HCT116 (cell line): Measurements from ENCODE around the gene C11orf68. TPM values are rescaled to one million over a fixed set of nuclear protein-coding genes. Genes with fewer than 3 reads are reported as not detected.

Source experiments
- ATAC-seq: fragments of 200-7000 bp; cut with Tn5 transposase; 2 replicates; pipeline ENCODE4 v1.9.1; 2020; ENCODE audit warnings: mild to moderate bottlenecking, moderate library complexity
- BruUV-seq: library from RNA; stranded (reverse); fragments of 400-500 nt; replicated peaks from 2 replicates; lab custom pipeline; 2021; lab: Mats Ljungman, UMichigan
- CTCF ChIA-PET: fragments of 300-600 bp; sonication (Branson Sonifier 250); formaldehyde crosslinking; loops from one replicate; lab custom pipeline; 2021; ENCODE audit warnings: antibody characterized with exemption; lab: Charles Lee
- POLR2A ChIA-PET: fragments of 300-600, 350-600 bp; sonication (Branson Sonifier 250); formaldehyde crosslinking; loops from one replicate; lab custom pipeline; 2021; ENCODE audit warnings: antibody characterized with exemption; lab: Charles Lee
- RAD21 ChIA-PET, 2 experiments: fragments of 300-600 bp; sonication (Branson Sonifier 250); formaldehyde crosslinking; loops; one replicate each; lab custom pipeline; 2023; ENCODE audit warnings: low total read pairs in 2 of 2; ENCODE audit not compliant: uncharacterized antibody in 2 of 2, unreplicated experiment in 2 of 2, low non-redundant PET in 1 of 2; lab: Charles Lee
- DNase-seq: peaks from one replicate; pipeline ENCODE4 v3.0.0-alpha.2; 2010; ENCODE audit warnings: low read depth, low spot score
- H2AFZ ChIP-seq: fragments of 200-600 bp; shearing (Covaris generic), sonication (generic); 2 replicates; pipeline ENCODE4 v1.6.1; 2017; ENCODE audit warnings: low read depth, mixed run types, mixed read lengths, antibody characterized with exemption, low read length; ENCODE audit not compliant: poor library complexity, severe bottlenecking
- H3K27ac ChIP-seq: 2 replicates; pipeline ENCODE4 v1.5.1; 2012; ENCODE audit warnings: low read depth, low read length
- H3K27me3 ChIP-seq: fragments of 200-600 bp; sonication (generic); 2 replicates; pipeline ENCODE4 v1.6.1; 2016; ENCODE audit warnings: mixed run types, low read length, mixed read lengths; ENCODE audit not compliant: insufficient read depth
- H3K36me3 ChIP-seq, 2 experiments: fragments of 200-500 bp in 1 of 2; fragments of 200-600 bp in 1 of 2; sonication (Bioruptor generic) in 1 of 2; sonication (generic) in 1 of 2; 2 replicates each; pipeline versions ENCODE4 v1.5.1 to v1.6.1; 2014 to 2016; ENCODE audit warnings: low read length in 2 of 2, inconsistent platforms in 1 of 2, mixed read lengths in 1 of 2, mixed run types in 1 of 2; ENCODE audit not compliant: insufficient read depth in 2 of 2, control insufficient read depth in 1 of 2
- H3K4me1 ChIP-seq, 2 experiments: fragments of 200-600 bp in 1 of 2; sonication (generic) in 1 of 2; 2 replicates each; pipeline versions ENCODE4 v1.5.1 to v1.6.1; 2012 to 2017; ENCODE audit warnings: low read length in 2 of 2, inconsistent platforms in 1 of 2, mild to moderate bottlenecking in 1 of 2, mixed read lengths in 1 of 2, mixed run types in 1 of 2, moderate library complexity in 1 of 2; ENCODE audit not compliant: insufficient read depth in 2 of 2, control insufficient read depth in 1 of 2
- H3K4me2 ChIP-seq: fragments of 200-600 bp; sonication (generic); 2 replicates; pipeline ENCODE4 v1.6.1; 2017; ENCODE audit warnings: mixed run types, low read length, mixed read lengths
- H3K4me3 ChIP-seq, 2 experiments: fragments of 200-600 bp in 1 of 2; sonication (generic) in 1 of 2; replicated peaks in 1 of 2; 2 replicates each; pipeline ENCODE4 v1.5.1; 2011 to 2016; ENCODE audit warnings: low read length in 2 of 2, control low read depth in 1 of 2, low read depth in 1 of 2, mild to moderate bottlenecking in 1 of 2, mixed read lengths in 1 of 2, mixed run types in 1 of 2
- H3K79me2 ChIP-seq: fragments of 200-600 bp; sonication (generic); 2 replicates; pipeline ENCODE4 v1.6.1; 2017; ENCODE audit warnings: mild to moderate bottlenecking, mixed run types, low read length, moderate library complexity, mixed read lengths; ENCODE audit not compliant: insufficient read depth
- H3K9ac ChIP-seq: fragments of 200-600 bp; sonication (generic); 2 replicates; pipeline ENCODE4 v1.6.1; 2016; ENCODE audit warnings: low read length, mixed read lengths
- H3K9me2 ChIP-seq: fragments of 200-600 bp; sonication (generic), shearing (Covaris generic); 2 replicates; pipeline ENCODE4 v1.6.1; 2017; ENCODE audit warnings: mixed run types, mild to moderate bottlenecking, moderate library complexity; ENCODE audit not compliant: insufficient read depth
- H3K9me3 ChIP-seq, 2 experiments: fragments of 200-500 bp in 1 of 2; fragments of 200-600 bp in 1 of 2; sonication (Bioruptor generic) in 1 of 2; sonication (generic) in 1 of 2; 2 replicates each; pipeline ENCODE4 v1.6.1; 2014 to 2017; ENCODE audit warnings: low read length in 2 of 2, mixed read lengths in 2 of 2, inconsistent platforms in 1 of 2, low read depth in 1 of 2, mild to moderate bottlenecking in 1 of 2, mixed run types in 1 of 2, moderate library complexity in 1 of 2; ENCODE audit not compliant: control insufficient read depth in 1 of 2, insufficient read depth in 1 of 2
- H4K20me1 ChIP-seq: fragments of 200-600 bp; sonication (generic), shearing (Covaris generic); 2 replicates; pipeline ENCODE4 v1.6.1; 2017; ENCODE audit warnings: mixed run types, mild to moderate bottlenecking, moderate library complexity; ENCODE audit not compliant: insufficient read depth
- ATF3 ChIP-seq: IDR thresholded peaks from 2 replicates; pipeline ENCODE4 v1.6.1; 2012
- CBX3 ChIP-seq: IDR thresholded peaks from 2 replicates; pipeline ENCODE4 v1.6.1; 2012; ENCODE audit warnings: low read depth
- EGR1 ChIP-seq: IDR thresholded peaks from 2 replicates; pipeline ENCODE4 v1.6.1; 2012; ENCODE audit warnings: low read depth
- EZH2phosphoT487 ChIP-seq: fragments of 200-600 bp; IDR thresholded peaks from 2 replicates; pipeline ENCODE4 v1.6.1; 2018; ENCODE audit warnings: antibody characterized with exemption, borderline replicate concordance
- JUND ChIP-seq: IDR thresholded peaks from 2 replicates; pipeline ENCODE4 v1.6.1; 2012
- REST ChIP-seq: IDR thresholded peaks from 2 replicates; pipeline ENCODE4 v1.6.1; 2012; ENCODE audit warnings: low read depth
- ZBTB33 ChIP-seq: IDR thresholded peaks from 2 replicates; pipeline ENCODE4 v1.6.1; 2011; ENCODE audit warnings: mild to moderate bottlenecking, low read length, moderate library complexity; ENCODE audit not compliant: insufficient replicate concordance; ENCODE audit errors: extremely low read depth
- intact Hi-C: fragments of 100-400 bp; cut with micrococcal nuclease; formaldehyde crosslinking; loops from 2 replicates; pipeline ENCODE4 v1.10.0; 2022
- total RNA-seq: library from RNA; stranded (reverse); gene quantifications from one replicate; pipeline ENCODE4 v1.2.1, GENCODE V29; 2021; ENCODE audit not compliant: unreplicated experiment

C11orf68 gene
- total RNA-seq, 1 experiment from 2014 or later = 49.8 TPM

- CTCF ChIA-PET = no interaction called here
- H3K4me2 ChIP-seq = peak overlapping the region; percentile 87
- POLR2A ChIA-PET = interaction anchor here (1.3 kb wide), 1 partner anchor 9 kb away, joined by 4 read pairs; no protein-coding TSS in a partner anchor
Observed at GRCh38 chr11:65962141-65962564, 43.3 kb upstream of the C11orf68 start.

GRCh38 chr11:65961267-65962140, 42.6 kb upstream of the C11orf68 start, which contains the start of gene SART1:
Gene SART1 (plus strand): TSS chr11:65961734. CDS start chr11:65961781, 47 bp downstream.
- RAD21 ChIA-PET = no interaction called here
- TF ChIP-seq CBX3 (no peak), EGR1 (peak; percentile 45; the same call in 1 of the 2 replicates), ATF3 (no peak), REST (no peak), JUND (no peak), ZBTB33 (no peak), EZH2phosphoT487 (no peak)

More at GRCh38 chr11:65962141-65962564, 43.3 kb upstream of the C11orf68 start:
- H3K9me2 ChIP-seq = no peaks in the 10 kb centered on the region
- no TSS peak for BruUV-seq
- H3K79me2 ChIP-seq = peaks cover 48% of the 10 kb centered on the region
- intact Hi-C loops = loop anchor here (1.0 kb wide), 1 partner anchor 40 kb away; the partner anchor contains the start of genes BANF1 and EIF1AD
- peak overlapping the region; percentile 96 for H3K9ac ChIP-seq
- peaks cover 8 to 21% of the 10 kb centered on the region in 2 experiments; a peak in 3 of 4 replicates for H3K4me1 ChIP-seq
- H3K9me3 ChIP-seq = no peaks in the 10 kb centered on the region
- no peak for DNase-seq
- peaks cover 23 to 34% of the 10 kb centered on the region in 2 experiments; a peak in 3 of 4 replicates for H3K36me3 ChIP-seq
- no peaks in the 10 kb centered on the region for H4K20me1 ChIP-seq
- TF ChIP-seq CBX3 (no peak), EGR1 (0 out of 2 replicates have a peak, but pooled peaks have one; percentile 11)
- peak overlapping the region; percentile 16; the same call in 1 of the 2 replicates for H3K27ac ChIP-seq
- no peak overlapping the region for H2AFZ ChIP-seq
- no peaks in the 10 kb centered on the region for H3K27me3 ChIP-seq
- peak; percentile 14 for ATAC-seq
- peak overlapping the region; percentile 76 for H3K4me3 ChIP-seq
- RAD21 ChIA-PET = interaction anchor here in 1 of 2 experiments (0.6 kb wide), 1 partner anchor 74 kb away, joined by 3 read pairs; the partner anchor contains the start of gene FIBP

More at GRCh38 chr11:65961267-65962140, 42.6 kb upstream of the C11orf68 start, which contains the start of gene SART1:
- ChIA-PET CTCF (no interaction called here), POLR2A (interaction anchor here (1.3 kb wide), 1 partner anchor 10 kb away, joined by 4 read pairs; no protein-coding TSS in a partner anchor)
- no peak within 1 kb of the TSS for H2AFZ ChIP-seq
- peak within 1 kb of the TSS; percentile 81 for H3K27ac ChIP-seq
- BruUV-seq = TSS peak; percentile 99
- H4K20me1 ChIP-seq = no peaks in the 10 kb centered on the region
- ATAC-seq (peak; percentile 90), DNase-seq (peak; percentile 95)
- no peaks in the 10 kb centered on the region for H3K9me2 ChIP-seq
- peaks cover 44% of the 10 kb centered on the region for H3K79me2 ChIP-seq
- intact Hi-C loops = loop anchor here (1.0 to 2.0 kb wide), 2 partner anchors 41 to 73 kb away; partner anchors contain the start of genes BANF1, EIF1AD and FIBP
- H3K27me3 ChIP-seq = no peaks in the 10 kb centered on the region
- peak within 1 kb of the TSS; percentile 96 for H3K9ac ChIP-seq
- H3K36me3 ChIP-seq = peaks cover 16 to 27% of the 10 kb centered on the region in 2 experiments; a peak in 3 of 4 replicates
- peak within 1 kb of the TSS; percentile 87 for H3K4me2 ChIP-seq
- H3K9me3 ChIP-seq = no peaks in the 10 kb centered on the region
- peaks cover 8 to 21% of the 10 kb centered on the region in 2 experiments; a peak in 3 of 4 replicates for H3K4me1 ChIP-seq
- H3K4me3 ChIP-seq = peak within 1 kb of the TSS; percentile 76
